HFF-Myc (cell line): Measurements from ENCODE around the gene PRLR.

Experiments
- DNase-seq: peaks from one replicate; pipeline ENCODE4 v3.0.0-alpha.2; 2011; ENCODE audit warnings: low read depth; ENCODE audit errors: extremely low read depth
- H3K4me3 ChIP-seq: replicated peaks from 2 replicates; pipeline ENCODE4 v1.5.1; 2011; ENCODE audit warnings: low read depth, mild to moderate bottlenecking, control low read depth, low read length
- TF ChIP-seq, protein P1 (sequence below): IDR thresholded peaks from 2 replicates; pipeline ENCODE4 v1.5.1; 2012; ENCODE audit warnings: mild to moderate bottlenecking, low read depth, low read length, control low read depth; ENCODE audit errors: missing control alignments

The PRLR gene

DNA sequence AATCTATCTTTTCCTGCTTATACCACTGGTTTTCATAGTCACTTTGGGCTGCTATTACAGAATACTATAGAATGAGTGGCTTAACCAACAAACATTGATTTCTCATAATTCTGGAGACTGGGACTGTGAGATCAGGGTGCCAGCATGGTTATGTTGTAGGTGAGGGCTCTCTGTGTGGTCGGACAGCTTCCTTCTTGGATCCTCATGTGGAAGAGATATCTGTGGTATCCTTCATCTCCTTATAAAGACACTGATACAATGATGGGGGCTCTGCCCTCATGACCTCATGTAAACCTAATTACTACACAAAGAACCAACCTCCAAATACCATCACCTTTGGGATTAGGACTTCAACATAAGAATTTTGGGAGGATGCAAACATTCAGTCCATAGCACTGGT, 13.9 kb upstream of the PRLR start:
- DNase-seq = no peak
- H3K4me3 ChIP-seq = no peak overlapping the region
- TF ChIP-seq, protein P1, sequence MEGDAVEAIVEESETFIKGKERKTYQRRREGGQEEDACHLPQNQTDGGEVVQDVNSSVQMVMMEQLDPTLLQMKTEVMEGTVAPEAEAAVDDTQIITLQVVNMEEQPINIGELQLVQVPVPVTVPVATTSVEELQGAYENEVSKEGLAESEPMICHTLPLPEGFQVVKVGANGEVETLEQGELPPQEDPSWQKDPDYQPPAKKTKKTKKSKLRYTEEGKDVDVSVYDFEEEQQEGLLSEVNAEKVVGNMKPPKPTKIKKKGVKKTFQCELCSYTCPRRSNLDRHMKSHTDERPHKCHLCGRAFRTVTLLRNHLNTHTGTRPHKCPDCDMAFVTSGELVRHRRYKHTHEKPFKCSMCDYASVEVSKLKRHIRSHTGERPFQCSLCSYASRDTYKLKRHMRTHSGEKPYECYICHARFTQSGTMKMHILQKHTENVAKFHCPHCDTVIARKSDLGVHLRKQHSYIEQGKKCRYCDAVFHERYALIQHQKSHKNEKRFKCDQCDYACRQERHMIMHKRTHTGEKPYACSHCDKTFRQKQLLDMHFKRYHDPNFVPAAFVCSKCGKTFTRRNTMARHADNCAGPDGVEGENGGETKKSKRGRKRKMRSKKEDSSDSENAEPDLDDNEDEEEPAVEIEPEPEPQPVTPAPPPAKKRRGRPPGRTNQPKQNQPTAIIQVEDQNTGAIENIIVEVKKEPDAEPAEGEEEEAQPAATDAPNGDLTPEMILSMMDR = no peak

GRCh38 chr5:35242702-35243258, 12.5 kb upstream of the PRLR start:
- TF ChIP-seq, protein P1 = no peak
- H3K4me3 ChIP-seq = no peak overlapping the region
- DNase-seq = no peak

DNA sequence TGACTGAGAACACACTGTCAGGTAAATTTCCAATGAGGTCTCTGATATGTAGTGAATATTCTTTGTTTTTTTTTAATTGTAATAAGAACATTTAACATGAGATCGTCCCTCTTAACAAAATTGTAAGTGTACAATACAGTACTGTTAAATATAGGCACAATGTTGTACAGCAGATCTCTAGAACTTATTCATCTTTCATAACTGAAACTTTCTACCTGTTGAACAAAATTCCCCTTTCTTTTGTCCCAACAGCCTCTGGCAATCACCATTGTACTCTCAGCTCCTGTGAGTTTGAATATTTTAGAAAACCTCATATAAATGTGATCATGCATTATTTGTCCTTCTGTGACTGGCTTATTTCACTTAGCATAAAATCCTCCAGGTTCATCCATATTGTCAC, 10.6 kb upstream of the PRLR start:
- TF ChIP-seq, protein P1 = no peak
- no peak for DNase-seq
- H3K4me3 ChIP-seq = no peak overlapping the region

DNA sequence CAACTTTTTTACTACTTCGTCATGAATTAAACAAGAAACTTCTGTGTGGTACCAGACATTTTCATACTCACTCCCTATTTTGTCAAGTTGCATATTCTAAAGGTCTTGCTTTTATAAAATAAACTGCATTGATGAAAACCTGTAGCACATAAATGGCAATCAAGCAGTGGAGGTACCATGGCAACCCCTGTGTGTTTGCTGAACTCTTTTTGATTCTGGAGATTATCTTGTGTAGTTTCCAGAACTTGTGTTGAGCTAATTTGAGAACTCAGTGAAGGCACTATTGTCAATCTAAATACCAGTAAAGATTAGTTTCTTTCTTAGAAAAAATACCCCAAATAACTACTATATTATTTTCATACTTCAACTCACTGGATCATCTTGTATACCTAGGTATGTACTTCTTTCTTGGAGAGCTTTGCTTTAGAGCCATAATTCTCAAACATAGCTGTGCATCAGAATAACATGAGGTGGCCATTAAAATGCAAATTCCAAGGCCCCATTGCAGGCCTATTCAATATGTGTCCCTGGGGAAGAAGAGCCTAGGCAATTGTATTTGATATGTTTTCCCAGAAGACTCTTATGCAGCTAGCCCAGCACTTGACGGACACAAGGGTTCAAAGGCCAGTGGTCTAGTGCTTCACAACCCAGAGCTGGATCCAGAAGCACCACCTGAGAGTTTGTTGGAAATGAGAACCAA, 9.8 kb upstream of the PRLR start:
- DNase-seq = no peak
- TF ChIP-seq, protein P1 = no peak
- no peak overlapping the region for H3K4me3 ChIP-seq

DNA sequence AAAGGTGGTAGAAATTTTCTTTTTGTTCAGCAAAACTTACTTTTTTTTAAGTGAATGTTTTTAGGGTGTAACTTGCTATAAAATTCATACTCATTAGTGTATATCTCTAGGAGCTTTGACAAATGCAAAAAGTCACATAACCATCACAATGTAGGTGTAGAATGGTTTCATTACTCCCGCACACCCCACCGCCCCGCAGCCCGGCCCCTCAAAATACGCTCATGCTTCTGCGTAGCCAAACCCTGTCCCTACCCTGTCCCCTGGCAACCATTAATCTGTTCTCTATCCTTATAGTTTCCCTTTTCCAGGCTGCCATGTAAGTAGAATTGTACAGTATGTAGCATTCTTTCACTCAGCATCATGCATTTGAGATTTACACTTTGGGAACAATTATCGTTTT, 9.2 kb upstream of the PRLR start:
- no peak for DNase-seq
- TF ChIP-seq, protein P1 = no peak
- no peak overlapping the region for H3K4me3 ChIP-seq

DNA sequence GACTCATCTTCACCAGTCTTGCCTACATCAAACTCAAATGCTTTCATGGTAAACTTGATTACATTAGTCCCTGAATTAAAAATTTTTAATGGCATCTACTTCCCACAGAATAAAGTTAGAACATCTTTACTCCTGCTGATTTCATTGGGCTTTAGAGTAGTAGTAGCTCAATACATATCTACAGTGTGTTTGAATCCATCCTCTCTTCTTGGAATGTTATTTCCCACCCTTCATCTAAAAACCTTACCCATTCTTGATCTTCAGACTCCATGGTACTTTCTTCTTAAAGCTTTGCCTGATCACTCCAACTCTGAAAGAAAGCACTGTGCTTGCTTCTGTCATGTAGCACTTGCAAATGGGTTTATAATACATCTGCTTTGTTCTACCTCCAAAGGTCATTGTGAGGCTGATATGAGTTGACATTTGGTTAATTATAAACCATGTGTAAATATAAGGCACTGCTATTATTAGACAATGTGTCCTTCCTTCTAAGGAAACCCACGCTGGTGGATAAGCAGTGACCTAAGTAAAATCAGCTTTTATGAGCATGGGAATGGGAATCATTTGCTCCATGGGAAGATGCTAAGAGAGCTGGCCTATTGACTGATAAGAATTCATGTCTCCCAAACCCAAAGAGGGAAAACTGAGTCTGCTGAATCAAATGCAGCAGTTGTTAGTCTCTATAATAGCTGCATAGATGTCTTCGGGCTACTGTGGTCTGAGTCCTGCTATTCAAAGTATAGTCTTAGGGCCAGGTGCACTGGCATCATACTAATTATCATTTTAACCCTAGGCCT, 7.5 kb upstream of the PRLR start:
- TF ChIP-seq, protein P1 = no peak
- H3K4me3 ChIP-seq = no peak overlapping the region
- no peak for DNase-seq
